Activated CD4-positive, alpha-beta memory T cell treated with anti-CD3 and anti-CD28 coated beads, Interleukin-2, amount 10 ng/mL, durations not matched to agents 7 days and 5 days (primary cell): ENCODE measurements around the gene SUPV3L1. TPM values are rescaled to one million over a fixed set of nuclear protein-coding genes. Genes with fewer than 3 reads are reported as not detected.
"Not testable (repeated sequence)": the region's sequence is repeated elsewhere in the genome, so short reads cannot be mapped to it uniquely, and the experiment has no call there.

Experiments used
- CTCF ChIA-PET: fragments of 350-600 bp; sonication (Branson Sonifier 250); formaldehyde crosslinking; loops from one replicate; lab custom pipeline; 2021; ENCODE audit warnings: antibody characterized with exemption, inconsistent platforms; lab: Charles Lee
- POLR2A ChIA-PET: fragments of 350-600 bp; sonication (Branson Sonifier 250); formaldehyde crosslinking; loops from one replicate; lab custom pipeline; 2021; ENCODE audit warnings: antibody characterized with exemption; lab: Charles Lee
- DNase-seq: peaks from one replicate; pipeline ENCODE4 v3.0.0-alpha.2; 2020
- H3K27ac Mint-ChIP-seq: one replicate; pipeline ENCODE4 v1.8.0; 2021; ENCODE audit warnings: mild to moderate bottlenecking, mixed read lengths
- H3K27me3 Mint-ChIP-seq: one replicate; pipeline ENCODE4 v1.8.0; 2021; ENCODE audit warnings: mixed read lengths
- H3K36me3 Mint-ChIP-seq: one replicate; pipeline ENCODE4 v1.8.0; 2021; ENCODE audit warnings: low read depth, mixed read lengths
- H3K4me1 Mint-ChIP-seq: one replicate; pipeline ENCODE4 v1.8.0; 2021; ENCODE audit warnings: mixed read lengths
- H3K4me3 Mint-ChIP-seq: one replicate; pipeline ENCODE4 v1.8.0; 2021; ENCODE audit warnings: mild to moderate bottlenecking, mixed read lengths
- H3K9me3 Mint-ChIP-seq: one replicate; pipeline ENCODE4 v1.8.0; 2021; ENCODE audit warnings: mixed read lengths
- total RNA-seq, 2 experiments: library from RNA; stranded (reverse); gene quantifications; one replicate each; pipeline ENCODE4 v1.2.3, GENCODE V29; 2021

Gene SUPV3L1
- 10 to 100 TPM; 34.6 to 39.1 TPM for total RNA-seq

GRCh38 chr10:69179743-69180524, at the start of gene SUPV3L1:
Gene SUPV3L1, plus strand, starts transcription at chr10:69180234. Its CDS starts 58 bp downstream, at chr10:69180292.
- POLR2A ChIA-PET = interaction anchor here (0.7 to 2.0 kb wide), 20 partner anchors 9 to 210 kb away, joined by 3 to 12 read pairs (median 4); partner anchors contain the start of gene HKDC1
- H3K36me3 Mint-ChIP-seq = peaks cover 13% of the 10 kb centered on the region

GRCh38 chr10:69130251-69130650, 49.8 kb upstream of the SUPV3L1 start:
- CTCF ChIA-PET = no interaction called here
- H3K27ac Mint-ChIP-seq = no peak overlapping the region
- H3K4me3 Mint-ChIP-seq = no peak overlapping the region
- peaks cover 50% of the 10 kb centered on the region for H3K4me1 Mint-ChIP-seq
- H3K36me3 Mint-ChIP-seq = peaks cover 40% of the 10 kb centered on the region
- H3K27me3 Mint-ChIP-seq = no peaks in the 10 kb centered on the region
- no peak for DNase-seq
- POLR2A ChIA-PET = interaction anchor here (1.5 kb wide), 1 partner anchor 43 kb away, joined by 3 read pairs; the partner anchor contains the start of gene SRGN
- no peaks in the 10 kb centered on the region for H3K9me3 Mint-ChIP-seq

More at GRCh38 chr10:69179743-69180524, at the start of gene SUPV3L1:
- Mint-ChIP-seq H3K4me3 (peak within 1 kb of the TSS; percentile 92), H3K27ac (peak within 1 kb of the TSS; percentile 98), H3K27me3 (no peaks in the 10 kb centered on the region), H3K9me3 (no peaks in the 10 kb centered on the region), H3K4me1 (peaks cover 45% of the 10 kb centered on the region)
- peak; percentile 87 for DNase-seq
- CTCF ChIA-PET = interaction anchor here (1.3 to 1.4 kb wide), 4 partner anchors 46 to 213 kb away, joined by 3 to 6 read pairs (median 4); no protein-coding TSS in a partner anchor

- CTCF ChIA-PET = interaction anchor here (0.7 kb wide), 1 partner anchor 33 kb away, joined by 3 read pairs; no protein-coding TSS in a partner anchor
These were observed 40.1 kb upstream of the SUPV3L1 start for GRCh38 chr10:69139961-69140360.

GRCh38 chr10:69141304-69141703, 38.7 kb upstream of the SUPV3L1 start:
- H3K36me3 Mint-ChIP-seq = peaks cover 16% of the 10 kb centered on the region
- CTCF ChIA-PET = no interaction called here
- no peak for DNase-seq
- H3K27me3 Mint-ChIP-seq = no peaks in the 10 kb centered on the region
- POLR2A ChIA-PET = no interaction called here
- peaks cover 4% of the 10 kb centered on the region for H3K4me1 Mint-ChIP-seq
- no peaks in the 10 kb centered on the region for H3K9me3 Mint-ChIP-seq
- H3K27ac Mint-ChIP-seq = no peak overlapping the region
- H3K4me3 Mint-ChIP-seq = no peak overlapping the region

More at GRCh38 chr10:69139961-69140360, 40.1 kb upstream of the SUPV3L1 start:
- POLR2A ChIA-PET = no interaction called here
- Mint-ChIP-seq H3K36me3 (peaks cover 23% of the 10 kb centered on the region), H3K27ac (no peak overlapping the region), H3K4me3 (no peak overlapping the region), H3K4me1 (peaks cover 2% of the 10 kb centered on the region), H3K9me3 (no peaks in the 10 kb centered on the region), H3K27me3 (no peaks in the 10 kb centered on the region)
- no peak for DNase-seq

- DNase-seq, H3K4me3 Mint-ChIP-seq, H3K4me1 Mint-ChIP-seq, H3K9me3 Mint-ChIP-seq, H3K27ac Mint-ChIP-seq, H3K27me3 Mint-ChIP-seq: not testable (repeated sequence)
- CTCF ChIA-PET = interaction anchor here (0.6 to 1.0 kb wide), 2 partner anchors 17 to 245 kb away, joined by 3 read pairs; no protein-coding TSS in a partner anchor
- POLR2A ChIA-PET = interaction anchor here (1.2 kb wide), 1 partner anchor 55 kb away, joined by 3 read pairs; no protein-coding TSS in a partner anchor
- H3K36me3 Mint-ChIP-seq = peaks cover 19% of the 10 kb centered on the region
These were observed 38.0 kb upstream of the SUPV3L1 start for GRCh38 chr10:69142074-69142473.

- Mint-ChIP-seq H3K4me1 (peaks cover 13% of the 10 kb centered on the region), H3K27ac (no peak overlapping the region), H3K4me3 (no peak overlapping the region), H3K36me3 (peaks cover 13% of the 10 kb centered on the region), H3K27me3 (no peaks in the 10 kb centered on the region), H3K9me3 (no peaks in the 10 kb centered on the region)
- ChIA-PET CTCF (interaction anchor here (1.0 kb wide), 1 partner anchor 246 kb away, joined by 3 read pairs; no protein-coding TSS in a partner anchor), POLR2A (interaction anchor here (1.2 kb wide), 1 partner anchor 56 kb away, joined by 3 read pairs; no protein-coding TSS in a partner anchor)
- no peak for DNase-seq
These were observed 37.1 kb upstream of the SUPV3L1 start for GRCh38 chr10:69142983-69143382.

- ChIA-PET CTCF (no interaction called here), POLR2A (no interaction called here)
- Mint-ChIP-seq H3K27ac (no peak overlapping the region), H3K4me3 (no peak overlapping the region), H3K4me1 (peaks cover 18% of the 10 kb centered on the region), H3K27me3 (no peaks in the 10 kb centered on the region), H3K9me3 (no peaks in the 10 kb centered on the region), H3K36me3 (peaks cover 22% of the 10 kb centered on the region)
- no peak for DNase-seq
These were observed 34.7 kb upstream of the SUPV3L1 start for GRCh38 chr10:69145329-69145728.

GRCh38 chr10:69145864-69146263, 34.2 kb upstream of the SUPV3L1 start:
- H3K9me3 Mint-ChIP-seq = no peaks in the 10 kb centered on the region
- H3K27ac Mint-ChIP-seq = no peak overlapping the region
- no peaks in the 10 kb centered on the region for H3K27me3 Mint-ChIP-seq
- POLR2A ChIA-PET = no interaction called here
- no peak for DNase-seq
- H3K4me3 Mint-ChIP-seq = no peak overlapping the region
- peaks cover 22% of the 10 kb centered on the region for H3K36me3 Mint-ChIP-seq
- H3K4me1 Mint-ChIP-seq = peaks cover 18% of the 10 kb centered on the region
- CTCF ChIA-PET = no interaction called here

GRCh38 chr10:69146759-69147158, 33.3 kb upstream of the SUPV3L1 start:
- H3K4me1 Mint-ChIP-seq = peaks cover 19% of the 10 kb centered on the region
- POLR2A ChIA-PET = no interaction called here
- no peak for DNase-seq
- H3K4me3 Mint-ChIP-seq = no peak overlapping the region
- H3K36me3 Mint-ChIP-seq = peaks cover 18% of the 10 kb centered on the region
- no peaks in the 10 kb centered on the region for H3K9me3 Mint-ChIP-seq
- peak overlapping the region; percentile 53 for H3K27ac Mint-ChIP-seq
- CTCF ChIA-PET = no interaction called here
- no peaks in the 10 kb centered on the region for H3K27me3 Mint-ChIP-seq

- Mint-ChIP-seq H3K4me3 (no peak overlapping the region), H3K27ac (no peak overlapping the region), H3K4me1 (peaks cover 13% of the 10 kb centered on the region), H3K27me3 (no peaks in the 10 kb centered on the region), H3K36me3 (peaks cover 16% of the 10 kb centered on the region), H3K9me3 (no peaks in the 10 kb centered on the region)
- DNase-seq = no peak
- POLR2A ChIA-PET = no interaction called here
- CTCF ChIA-PET = interaction anchor here (0.7 to 1.2 kb wide), 2 partner anchors 24 to 58 kb away, joined by 3 read pairs; no protein-coding TSS in a partner anchor
These were observed 28.1 kb upstream of the SUPV3L1 start for GRCh38 chr10:69151984-69152383.

- peaks cover 10% of the 10 kb centered on the region for H3K4me1 Mint-ChIP-seq
- no peak overlapping the region for H3K27ac Mint-ChIP-seq
These were observed 26.8 kb upstream of the SUPV3L1 start for GRCh38 chr10:69153227-69153626.

GRCh38 chr10:69160809-69161241, 19.2 kb upstream of the SUPV3L1 start:
- no peak for DNase-seq
- Mint-ChIP-seq H3K27me3 (no peaks in the 10 kb centered on the region), H3K36me3 (peaks cover 51% of the 10 kb centered on the region), H3K4me1 (peaks cover 2% of the 10 kb centered on the region), H3K4me3 (no peak overlapping the region), H3K9me3 (no peaks in the 10 kb centered on the region), H3K27ac (no peak overlapping the region)
- ChIA-PET POLR2A (no interaction called here), CTCF (no interaction called here)

More at GRCh38 chr10:69153227-69153626, 26.8 kb upstream of the SUPV3L1 start:
- H3K36me3 Mint-ChIP-seq = peaks cover 22% of the 10 kb centered on the region
- no peak for DNase-seq
- no peaks in the 10 kb centered on the region for H3K27me3 Mint-ChIP-seq
- H3K4me3 Mint-ChIP-seq = no peak overlapping the region
- H3K9me3 Mint-ChIP-seq = no peaks in the 10 kb centered on the region
- ChIA-PET CTCF (no interaction called here), POLR2A (no interaction called here)

GRCh38 chr10:69168493-69168892, 11.5 kb upstream of the SUPV3L1 start:
- Mint-ChIP-seq H3K27me3 (no peaks in the 10 kb centered on the region), H3K36me3 (peaks cover 55% of the 10 kb centered on the region), H3K4me3 (no peak overlapping the region), H3K9me3 (no peaks in the 10 kb centered on the region), H3K4me1 (peaks cover 7% of the 10 kb centered on the region), H3K27ac (no peak overlapping the region)
- DNase-seq = no peak
- ChIA-PET POLR2A (interaction anchor here (0.7 kb wide), 1 partner anchor 11 kb away, joined by 3 read pairs; the partner anchor contains the start of gene SUPV3L1), CTCF (no interaction called here)
